Gastroesophageal sphincter (tissue), 3 donors: ENCODE data around the gene AGPAT3.

Source experiments
- CTCF ChIP-seq, 4 experiments: fragments of 200-600 bp in 2 of 4; fragments of 450-650 bp in 2 of 4; sonication (generic) in 1 of 4; IDR thresholded peaks; one replicate each; pipeline ENCODE4 v1.5.1; 2017 to 2019; ENCODE audit warnings: antibody characterized with exemption in 4 of 4, mild to moderate bottlenecking in 2 of 4, moderate library complexity in 2 of 4
- EP300 ChIP-seq: sonication (generic); formaldehyde crosslinking; IDR thresholded peaks from one replicate; pipeline ENCODE4 v1.6.1; 2017; ENCODE audit warnings: antibody characterized with exemption, mild to moderate bottlenecking
- POLR2A ChIP-seq, 2 donors: fragments of 450-650 bp; IDR thresholded peaks; one replicate each; pipeline ENCODE4 v1.6.1; 2017; ENCODE audit warnings: antibody characterized with exemption in 2 of 2, mild to moderate bottlenecking in 2 of 2, moderate library complexity in 1 of 2
- POLR2AphosphoS5 ChIP-seq: sonication (generic); formaldehyde crosslinking; IDR thresholded peaks from one replicate; pipeline ENCODE4 v1.6.1; 2017; ENCODE audit warnings: antibody characterized with exemption

- TF ChIP-seq CTCF (IDR thresholded peaks at IDR 0.05) (no peak), POLR2A (IDR thresholded peaks at IDR 0.05) (no peak), POLR2AphosphoS5 (no peak), EP300 (no peak)
Observed at GRCh38 chr21:43940329-43941050, 75.5 kb downstream of the AGPAT3 start.
